Liver (tissue), 9 donors: ENCODE data around the gene RHOT1. TPM values are rescaled to one million over a fixed set of nuclear protein-coding genes. Genes with fewer than 3 reads are reported as not detected.

ENCODE experiments used
- DNase-seq: peaks from one replicate; pipeline ENCODE4 v3.0.0-alpha.2; 2017; ENCODE audit warnings: low spot score
- H3K27ac ChIP-seq, 2 donors: one replicate each; pipeline ENCODE4 v1.7.0; 2013; ENCODE audit warnings: inconsistent platforms in 2 of 2, low read length in 2 of 2, control low read depth in 1 of 2, low read depth in 1 of 2, mild to moderate bottlenecking in 1 of 2
- H3K27me3 ChIP-seq, 4 donors: one replicate each; pipeline versions ENCODE4 v1.6.1 to v1.7.0; 2013; ENCODE audit warnings: low read length in 3 of 4, inconsistent platforms in 1 of 4, mild to moderate bottlenecking in 1 of 4, moderate library complexity in 1 of 4; ENCODE audit not compliant: control insufficient read depth in 4 of 4, insufficient read depth in 4 of 4
- H3K36me3 ChIP-seq, 4 donors: one replicate each; pipeline versions ENCODE4 v1.6.1 to v1.7.0; 2013; ENCODE audit warnings: low read length in 3 of 4, mild to moderate bottlenecking in 3 of 4, low read depth in 1 of 4, moderate library complexity in 1 of 4; ENCODE audit not compliant: control insufficient read depth in 4 of 4, insufficient read depth in 3 of 4
- H3K4me1 ChIP-seq, 4 donors: one replicate each; pipeline versions ENCODE4 v1.6.1 to v1.7.0; 2013; ENCODE audit warnings: low read length in 3 of 4, mild to moderate bottlenecking in 3 of 4, moderate library complexity in 1 of 4; ENCODE audit not compliant: control insufficient read depth in 4 of 4, insufficient read depth in 4 of 4
- H3K4me3 ChIP-seq, 3 donors: one replicate each; pipeline versions ENCODE4 v1.6.1 to v1.7.0; 2013; ENCODE audit warnings: low read length in 3 of 3, control low read depth in 1 of 3, low read depth in 1 of 3, mild to moderate bottlenecking in 1 of 3
- H3K9ac ChIP-seq, 2 donors: one replicate each; pipeline ENCODE4 v1.7.0; 2013; ENCODE audit warnings: low read length in 2 of 2, mild to moderate bottlenecking in 2 of 2, moderate library complexity in 2 of 2, control low read depth in 1 of 2, low read depth in 1 of 2
- H3K9me3 ChIP-seq, 4 donors: one replicate each; pipeline versions ENCODE4 v1.6.1 to v1.7.0; 2013; ENCODE audit warnings: low read length in 3 of 4; ENCODE audit not compliant: control insufficient read depth in 4 of 4
- EGR1 ChIP-seq, 2 donors: IDR thresholded peaks; 2 replicates each; pipeline ENCODE4 v1.6.1; 2016 to 2018; ENCODE audit warnings: antibody characterized with exemption in 2 of 2, low read depth in 2 of 2
- FOXA1 ChIP-seq: IDR thresholded peaks from 2 replicates; pipeline ENCODE4 v1.6.1; 2016; ENCODE audit warnings: antibody characterized with exemption
- FOXA2 ChIP-seq: IDR thresholded peaks from 2 replicates; pipeline ENCODE4 v1.6.1; 2016; ENCODE audit warnings: antibody characterized with exemption
- GABPA ChIP-seq, 2 donors: IDR thresholded peaks in 1 of 2; conservative IDR thresholded peaks in 1 of 2; 2 replicates each; pipeline ENCODE4 v1.6.1; 2016; ENCODE audit warnings: antibody characterized with exemption in 2 of 2, mild to moderate bottlenecking in 1 of 2, moderate library complexity in 1 of 2
- HNF4A ChIP-seq, 2 donors: conservative IDR thresholded peaks; 2 replicates each; pipeline ENCODE4 v1.6.1; 2016; ENCODE audit warnings: antibody characterized with exemption in 2 of 2, mild to moderate bottlenecking in 2 of 2
- HNF4G ChIP-seq: IDR thresholded peaks from 2 replicates; pipeline ENCODE4 v1.6.1; 2016; ENCODE audit warnings: antibody characterized with exemption
- JUND ChIP-seq, 2 donors: IDR thresholded peaks; 2 replicates each; pipeline ENCODE4 v1.6.1; 2016; ENCODE audit warnings: antibody characterized with exemption in 2 of 2
- NR2F2 ChIP-seq: IDR thresholded peaks from 2 replicates; pipeline ENCODE4 v1.6.1; 2016; ENCODE audit warnings: antibody characterized with exemption
- RAD21 ChIP-seq, 2 donors: IDR thresholded peaks; 2 replicates each; pipeline ENCODE4 v1.6.1; 2016; ENCODE audit warnings: antibody characterized with exemption in 2 of 2, mild to moderate bottlenecking in 2 of 2
- RXRA ChIP-seq, 2 donors: IDR thresholded peaks; 2 replicates each; pipeline ENCODE4 v1.6.1; 2017 to 2018; ENCODE audit warnings: antibody characterized with exemption in 2 of 2, mild to moderate bottlenecking in 1 of 2
- SP1 ChIP-seq: IDR thresholded peaks from 2 replicates; pipeline ENCODE4 v1.6.1; 2018; ENCODE audit warnings: antibody characterized with exemption, mild to moderate bottlenecking
- TAF1 ChIP-seq: conservative IDR thresholded peaks from 2 replicates; pipeline ENCODE4 v1.6.1; 2016; ENCODE audit warnings: antibody characterized with exemption, mild to moderate bottlenecking
- YY1 ChIP-seq: IDR thresholded peaks from 2 replicates; pipeline ENCODE4 v1.6.1; 2016; ENCODE audit warnings: antibody characterized with exemption, mild to moderate bottlenecking
- WGBS: extraction: QIAGEN DNeasy Blood & Tissue Kit; methylation state at CpG from one replicate; pipeline ENCODE4 v1.1.7; 2013; 5-methylcytosine and 5-hydroxymethylcytosine counted together
- polyA plus RNA-seq, 2 donors: library from polyadenylated mRNA; stranded (reverse) in 1 of 2; unstranded in 1 of 2; fragments of 200-250 nt in 1 of 2; fragments of >200 nt in 1 of 2; fragmentation: Nextera tagmentation in 1 of 2; extraction: Ambion mirVana in 1 of 2; gene quantifications; one replicate each; pipeline versions ENCODE4 v1.2.1 to v1.2.3, GENCODE V29; 2013 to 2015
- total RNA-seq, 2 donors: library from RNA; depleted of rRNA; stranded (reverse); fragments of >200 nt; gene quantifications; one replicate each; pipeline ENCODE4 v1.2.3, GENCODE V29; 2014
- TF ChIP-seq, protein P1 (sequence below): fragments of 150-350 bp; IDR thresholded peaks from 2 replicates; pipeline ENCODE4 v1.5.1; 2017; ENCODE audit warnings: improper control_type of control experiment, low read depth, low read length; ENCODE audit not compliant: missing input control
- TF ChIP-seq, protein P2 (sequence below): IDR thresholded peaks from 2 replicates; pipeline ENCODE4 v1.6.1; 2016; ENCODE audit warnings: antibody characterized with exemption
- TF ChIP-seq, protein P3 (sequence below): IDR thresholded peaks from 2 replicates; pipeline ENCODE4 v1.6.1; 2016; ENCODE audit warnings: antibody characterized with exemption
- TF ChIP-seq, protein P4 (sequence below): IDR thresholded peaks from 2 replicates; pipeline ENCODE4 v1.6.1; 2016; ENCODE audit warnings: antibody characterized with exemption, mild to moderate bottlenecking
- TF ChIP-seq, protein P5 (sequence below): IDR thresholded peaks from 2 replicates; pipeline ENCODE4 v1.6.1; 2016; ENCODE audit warnings: antibody characterized with exemption
- donor health status: healthy.
- donor health status: healthy.
- donor health status: healthy.
- donor health status: healthy.
- donor health status: healthy.

The RHOT1 gene
- total and polyA plus RNA-seq, 4 donors: 8.1 to 43.4 (median 17.1) TPM

DNA sequence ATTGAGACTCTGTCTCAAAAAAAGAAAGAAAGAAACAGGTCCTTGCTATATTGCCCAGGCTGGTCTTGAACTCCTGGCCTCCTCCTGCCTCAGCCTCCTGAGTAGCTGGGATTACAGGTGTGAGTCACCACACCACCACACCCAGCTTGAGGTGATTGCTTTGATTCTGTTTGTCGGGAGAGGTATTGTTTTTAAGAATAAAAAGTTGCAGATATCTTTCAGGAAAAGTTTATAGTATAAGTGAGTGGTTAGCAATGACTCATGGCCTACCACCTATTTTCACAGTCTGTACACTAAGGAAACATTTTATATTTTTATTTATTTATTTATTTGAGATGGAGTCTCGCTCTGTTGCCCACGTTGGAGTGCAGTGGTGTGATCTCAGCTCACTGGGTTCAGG is 45.0 kb downstream of the RHOT1 start:
- peaks cover 3 to 10% (median 6%) of the 10 kb centered on the region in 4 donors for H3K36me3 ChIP-seq
- no peak overlapping the region for H3K9ac ChIP-seq
- TF ChIP-seq TAF1: no peak
- no peak for TF ChIP-seq FOXA1
- no peak overlapping the region for H3K27ac ChIP-seq
- H3K4me3 ChIP-seq: no peak overlapping the region
- no peaks in the 10 kb centered on the region for H3K9me3 ChIP-seq
- no peak for DNase-seq
- 98% methylated on average over 3 of the region's 3 CpGs for WGBS
- peaks cover 0 to 2% (median 0%) of the 10 kb centered on the region in 4 donors for H3K4me1 ChIP-seq
- H3K27me3 ChIP-seq: no peaks in the 10 kb centered on the region

DNA sequence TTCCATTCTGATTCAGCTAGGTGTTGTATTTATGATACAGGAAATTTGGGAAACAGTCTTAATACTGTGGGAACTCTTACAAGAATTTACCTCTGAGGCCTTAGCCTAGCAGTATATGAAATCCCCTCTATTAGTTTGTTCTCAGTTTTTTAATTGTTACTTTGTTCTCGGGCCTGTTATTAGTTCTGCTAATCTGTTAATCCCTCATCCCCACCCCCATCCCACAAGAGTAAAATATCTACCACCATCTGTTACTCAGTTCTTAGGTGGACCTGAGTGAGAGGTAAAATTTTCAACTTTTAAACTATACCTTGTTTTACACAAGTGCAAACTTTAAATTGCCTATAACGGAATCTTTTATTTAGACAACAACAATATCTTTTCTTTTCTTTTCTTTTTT is 47.0 kb downstream of the RHOT1 start:
- H3K27ac ChIP-seq: no peak overlapping the region
- no peak overlapping the region for H3K4me3 ChIP-seq
- H3K9ac ChIP-seq: no peak overlapping the region
- TF ChIP-seq NR2F2 (no peak), GABPA (IDR thresholded peaks at IDR 0.05 in 1 of 2, conservative IDR thresholded peaks at IDR 0.05 in 1 of 2) (no peak), HNF4A (conservative IDR thresholded peaks at IDR 0.05) (no peak), SP1 (no peak), RAD21 (IDR thresholded peaks at IDR 0.05) (no peak), RXRA (IDR thresholded peaks at IDR 0.05) (no peak), HNF4G (no peak), YY1 (no peak), TAF1 (no peak), EGR1 (IDR thresholded peaks at IDR 0.05; ENCODE audit: low read depth in 2 of 2) (no peak), FOXA2 (no peak), FOXA1 (no peak), JUND (IDR thresholded peaks at IDR 0.05) (no peak)
- TF ChIP-seq, protein P1, sequence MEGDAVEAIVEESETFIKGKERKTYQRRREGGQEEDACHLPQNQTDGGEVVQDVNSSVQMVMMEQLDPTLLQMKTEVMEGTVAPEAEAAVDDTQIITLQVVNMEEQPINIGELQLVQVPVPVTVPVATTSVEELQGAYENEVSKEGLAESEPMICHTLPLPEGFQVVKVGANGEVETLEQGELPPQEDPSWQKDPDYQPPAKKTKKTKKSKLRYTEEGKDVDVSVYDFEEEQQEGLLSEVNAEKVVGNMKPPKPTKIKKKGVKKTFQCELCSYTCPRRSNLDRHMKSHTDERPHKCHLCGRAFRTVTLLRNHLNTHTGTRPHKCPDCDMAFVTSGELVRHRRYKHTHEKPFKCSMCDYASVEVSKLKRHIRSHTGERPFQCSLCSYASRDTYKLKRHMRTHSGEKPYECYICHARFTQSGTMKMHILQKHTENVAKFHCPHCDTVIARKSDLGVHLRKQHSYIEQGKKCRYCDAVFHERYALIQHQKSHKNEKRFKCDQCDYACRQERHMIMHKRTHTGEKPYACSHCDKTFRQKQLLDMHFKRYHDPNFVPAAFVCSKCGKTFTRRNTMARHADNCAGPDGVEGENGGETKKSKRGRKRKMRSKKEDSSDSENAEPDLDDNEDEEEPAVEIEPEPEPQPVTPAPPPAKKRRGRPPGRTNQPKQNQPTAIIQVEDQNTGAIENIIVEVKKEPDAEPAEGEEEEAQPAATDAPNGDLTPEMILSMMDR: no peak
- TF ChIP-seq, protein P2, sequence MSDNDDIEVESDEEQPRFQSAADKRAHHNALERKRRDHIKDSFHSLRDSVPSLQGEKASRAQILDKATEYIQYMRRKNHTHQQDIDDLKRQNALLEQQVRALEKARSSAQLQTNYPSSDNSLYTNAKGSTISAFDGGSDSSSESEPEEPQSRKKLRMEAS: no peak
- TF ChIP-seq, protein P3, sequence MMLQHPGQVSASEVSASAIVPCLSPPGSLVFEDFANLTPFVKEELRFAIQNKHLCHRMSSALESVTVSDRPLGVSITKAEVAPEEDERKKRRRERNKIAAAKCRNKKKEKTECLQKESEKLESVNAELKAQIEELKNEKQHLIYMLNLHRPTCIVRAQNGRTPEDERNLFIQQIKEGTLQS: no peak
- TF ChIP-seq, protein P4, sequence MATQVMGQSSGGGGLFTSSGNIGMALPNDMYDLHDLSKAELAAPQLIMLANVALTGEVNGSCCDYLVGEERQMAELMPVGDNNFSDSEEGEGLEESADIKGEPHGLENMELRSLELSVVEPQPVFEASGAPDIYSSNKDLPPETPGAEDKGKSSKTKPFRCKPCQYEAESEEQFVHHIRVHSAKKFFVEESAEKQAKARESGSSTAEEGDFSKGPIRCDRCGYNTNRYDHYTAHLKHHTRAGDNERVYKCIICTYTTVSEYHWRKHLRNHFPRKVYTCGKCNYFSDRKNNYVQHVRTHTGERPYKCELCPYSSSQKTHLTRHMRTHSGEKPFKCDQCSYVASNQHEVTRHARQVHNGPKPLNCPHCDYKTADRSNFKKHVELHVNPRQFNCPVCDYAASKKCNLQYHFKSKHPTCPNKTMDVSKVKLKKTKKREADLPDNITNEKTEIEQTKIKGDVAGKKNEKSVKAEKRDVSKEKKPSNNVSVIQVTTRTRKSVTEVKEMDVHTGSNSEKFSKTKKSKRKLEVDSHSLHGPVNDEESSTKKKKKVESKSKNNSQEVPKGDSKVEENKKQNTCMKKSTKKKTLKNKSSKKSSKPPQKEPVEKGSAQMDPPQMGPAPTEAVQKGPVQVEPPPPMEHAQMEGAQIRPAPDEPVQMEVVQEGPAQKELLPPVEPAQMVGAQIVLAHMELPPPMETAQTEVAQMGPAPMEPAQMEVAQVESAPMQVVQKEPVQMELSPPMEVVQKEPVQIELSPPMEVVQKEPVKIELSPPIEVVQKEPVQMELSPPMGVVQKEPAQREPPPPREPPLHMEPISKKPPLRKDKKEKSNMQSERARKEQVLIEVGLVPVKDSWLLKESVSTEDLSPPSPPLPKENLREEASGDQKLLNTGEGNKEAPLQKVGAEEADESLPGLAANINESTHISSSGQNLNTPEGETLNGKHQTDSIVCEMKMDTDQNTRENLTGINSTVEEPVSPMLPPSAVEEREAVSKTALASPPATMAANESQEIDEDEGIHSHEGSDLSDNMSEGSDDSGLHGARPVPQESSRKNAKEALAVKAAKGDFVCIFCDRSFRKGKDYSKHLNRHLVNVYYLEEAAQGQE: no peak
- TF ChIP-seq, protein P5, sequence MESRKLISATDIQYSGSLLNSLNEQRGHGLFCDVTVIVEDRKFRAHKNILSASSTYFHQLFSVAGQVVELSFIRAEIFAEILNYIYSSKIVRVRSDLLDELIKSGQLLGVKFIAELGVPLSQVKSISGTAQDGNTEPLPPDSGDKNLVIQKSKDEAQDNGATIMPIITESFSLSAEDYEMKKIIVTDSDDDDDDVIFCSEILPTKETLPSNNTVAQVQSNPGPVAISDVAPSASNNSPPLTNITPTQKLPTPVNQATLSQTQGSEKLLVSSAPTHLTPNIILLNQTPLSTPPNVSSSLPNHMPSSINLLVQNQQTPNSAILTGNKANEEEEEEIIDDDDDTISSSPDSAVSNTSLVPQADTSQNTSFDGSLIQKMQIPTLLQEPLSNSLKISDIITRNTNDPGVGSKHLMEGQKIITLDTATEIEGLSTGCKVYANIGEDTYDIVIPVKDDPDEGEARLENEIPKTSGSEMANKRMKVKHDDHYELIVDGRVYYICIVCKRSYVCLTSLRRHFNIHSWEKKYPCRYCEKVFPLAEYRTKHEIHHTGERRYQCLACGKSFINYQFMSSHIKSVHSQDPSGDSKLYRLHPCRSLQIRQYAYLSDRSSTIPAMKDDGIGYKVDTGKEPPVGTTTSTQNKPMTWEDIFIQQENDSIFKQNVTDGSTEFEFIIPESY: no peak
- no peaks in the 10 kb centered on the region for H3K4me1 ChIP-seq
- H3K9me3 ChIP-seq: no peaks in the 10 kb centered on the region
- H3K36me3 ChIP-seq: peaks cover 3 to 10% (median 5%) of the 10 kb centered on the region in 4 donors
- 99% methylated on average over 2 of the region's 2 CpGs for WGBS
- no peaks in the 10 kb centered on the region for H3K27me3 ChIP-seq
- no peak for DNase-seq
